ENCODE measurements around the gene RFC1.

Gene RFC1

DNA sequence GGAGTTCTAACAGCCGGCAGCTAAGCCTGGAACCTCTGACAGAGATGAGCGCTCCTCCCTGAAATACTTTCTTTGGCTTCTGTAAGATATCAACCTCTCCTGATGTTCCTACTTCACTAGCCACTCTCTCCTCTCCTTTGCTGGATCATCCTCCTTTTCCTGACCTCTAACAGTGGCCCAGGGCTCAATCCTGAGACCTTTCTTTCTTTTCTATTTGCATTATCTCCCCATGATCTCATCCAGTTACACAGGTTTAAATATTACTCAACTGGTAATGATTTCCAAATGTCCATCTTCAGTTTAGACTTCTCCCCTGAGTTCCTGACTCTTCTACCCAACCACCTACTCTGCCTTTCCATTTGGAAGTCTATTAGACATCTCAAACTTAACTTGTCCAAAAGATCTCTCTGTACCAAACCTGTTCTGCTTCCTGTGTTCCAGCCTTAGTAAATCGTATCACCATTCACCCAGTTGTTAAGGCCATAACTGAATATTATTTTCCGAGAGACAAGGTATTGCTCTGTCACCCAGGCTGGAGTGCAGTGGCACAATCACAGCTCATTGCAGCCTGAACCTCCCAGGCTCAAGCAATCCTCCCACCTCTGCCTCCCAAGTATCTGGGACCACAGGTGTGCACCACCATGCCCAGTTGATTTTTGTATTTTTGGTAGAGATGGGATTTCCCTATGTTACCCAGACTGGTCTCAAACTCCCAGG is 41.1 kb downstream of the RFC1 start:
- TF ChIP-seq SIN3A (IDR thresholded peaks at IDR 0.05; ENCODE audit: borderline replicate concordance, insufficient read depth, low read length) (no peak), TAF1 (IDR thresholded peaks at IDR 0.05; ENCODE audit: borderline replicate concordance, insufficient read depth, low read length) (no peak), FOXP2 (optimal IDR thresholded peaks at IDR 0.05; ENCODE audit: borderline replicate concordance, extremely low read depth, extremely low read length, insufficient read depth) (no peak), POLR2AphosphoS5 (IDR thresholded peaks at IDR 0.05; ENCODE audit: low read depth, low read length) (no peak)
- TF ChIP-seq, protein P1, sequence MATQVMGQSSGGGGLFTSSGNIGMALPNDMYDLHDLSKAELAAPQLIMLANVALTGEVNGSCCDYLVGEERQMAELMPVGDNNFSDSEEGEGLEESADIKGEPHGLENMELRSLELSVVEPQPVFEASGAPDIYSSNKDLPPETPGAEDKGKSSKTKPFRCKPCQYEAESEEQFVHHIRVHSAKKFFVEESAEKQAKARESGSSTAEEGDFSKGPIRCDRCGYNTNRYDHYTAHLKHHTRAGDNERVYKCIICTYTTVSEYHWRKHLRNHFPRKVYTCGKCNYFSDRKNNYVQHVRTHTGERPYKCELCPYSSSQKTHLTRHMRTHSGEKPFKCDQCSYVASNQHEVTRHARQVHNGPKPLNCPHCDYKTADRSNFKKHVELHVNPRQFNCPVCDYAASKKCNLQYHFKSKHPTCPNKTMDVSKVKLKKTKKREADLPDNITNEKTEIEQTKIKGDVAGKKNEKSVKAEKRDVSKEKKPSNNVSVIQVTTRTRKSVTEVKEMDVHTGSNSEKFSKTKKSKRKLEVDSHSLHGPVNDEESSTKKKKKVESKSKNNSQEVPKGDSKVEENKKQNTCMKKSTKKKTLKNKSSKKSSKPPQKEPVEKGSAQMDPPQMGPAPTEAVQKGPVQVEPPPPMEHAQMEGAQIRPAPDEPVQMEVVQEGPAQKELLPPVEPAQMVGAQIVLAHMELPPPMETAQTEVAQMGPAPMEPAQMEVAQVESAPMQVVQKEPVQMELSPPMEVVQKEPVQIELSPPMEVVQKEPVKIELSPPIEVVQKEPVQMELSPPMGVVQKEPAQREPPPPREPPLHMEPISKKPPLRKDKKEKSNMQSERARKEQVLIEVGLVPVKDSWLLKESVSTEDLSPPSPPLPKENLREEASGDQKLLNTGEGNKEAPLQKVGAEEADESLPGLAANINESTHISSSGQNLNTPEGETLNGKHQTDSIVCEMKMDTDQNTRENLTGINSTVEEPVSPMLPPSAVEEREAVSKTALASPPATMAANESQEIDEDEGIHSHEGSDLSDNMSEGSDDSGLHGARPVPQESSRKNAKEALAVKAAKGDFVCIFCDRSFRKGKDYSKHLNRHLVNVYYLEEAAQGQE (IDR thresholded peaks at IDR 0.05; ENCODE audit: insufficient read depth in 1 of 2, low read depth in 2 of 2, low read length in 2 of 2), result no peak

DNA sequence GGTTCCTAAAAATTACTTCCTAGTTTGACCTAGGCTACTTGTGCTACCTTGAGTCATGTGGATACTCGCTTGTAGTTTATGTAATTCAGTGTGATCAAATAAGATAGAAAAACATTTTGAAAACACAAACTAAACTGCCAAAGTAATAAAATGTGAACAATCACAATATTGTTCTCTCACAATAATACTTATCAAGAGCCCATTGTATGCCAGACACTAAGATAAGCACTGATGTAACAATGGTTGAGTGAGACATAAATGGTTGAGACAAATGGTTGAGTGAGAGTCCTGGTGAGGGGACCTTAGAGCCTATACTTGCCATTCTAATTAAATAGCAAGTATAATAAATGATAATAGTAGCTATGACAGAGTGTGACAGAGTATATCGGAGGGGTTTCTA is 41.7 kb downstream of the RFC1 start:
- TF ChIP-seq POLR2AphosphoS5 (IDR thresholded peaks at IDR 0.05; ENCODE audit: low read depth, low read length) (no peak), SIN3A (IDR thresholded peaks at IDR 0.05; ENCODE audit: borderline replicate concordance, insufficient read depth, low read length) (no peak), FOXP2 (optimal IDR thresholded peaks at IDR 0.05; ENCODE audit: borderline replicate concordance, extremely low read depth, extremely low read length, insufficient read depth) (no peak), TAF1 (IDR thresholded peaks at IDR 0.05; ENCODE audit: borderline replicate concordance, insufficient read depth, low read length) (no peak)
- TF ChIP-seq, protein P1 (IDR thresholded peaks at IDR 0.05; ENCODE audit: insufficient read depth in 1 of 2, low read depth in 2 of 2, low read length in 2 of 2), result no peak

DNA sequence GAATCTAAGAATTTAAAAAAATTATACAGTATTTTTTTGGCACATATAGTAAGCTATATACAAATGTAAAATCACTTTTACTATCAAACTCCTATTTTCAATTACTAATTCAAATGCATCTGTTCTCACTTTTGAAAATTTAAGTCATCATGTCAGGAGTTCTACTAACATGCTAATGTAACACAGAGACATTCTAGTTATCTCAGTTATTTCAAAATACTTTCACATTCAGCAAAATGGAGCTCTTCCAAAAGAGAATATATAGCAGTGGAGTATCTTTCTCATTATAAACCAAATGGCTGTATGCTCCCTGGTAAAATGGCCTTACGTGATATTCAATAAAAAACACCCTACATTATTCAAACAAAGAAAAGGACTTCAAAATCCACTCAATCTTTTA is 42.3 kb downstream of the RFC1 start:
- no peak for TF ChIP-seq POLR2AphosphoS5 (IDR thresholded peaks at IDR 0.05; ENCODE audit: low read depth, low read length)
- no peak for TF ChIP-seq TAF1 (IDR thresholded peaks at IDR 0.05; ENCODE audit: borderline replicate concordance, insufficient read depth, low read length)
- no peak for TF ChIP-seq FOXP2 (optimal IDR thresholded peaks at IDR 0.05; ENCODE audit: borderline replicate concordance, extremely low read depth, extremely low read length, insufficient read depth)
- TF ChIP-seq SIN3A (IDR thresholded peaks at IDR 0.05; ENCODE audit: borderline replicate concordance, insufficient read depth, low read length), result no peak
- TF ChIP-seq, protein P1 (IDR thresholded peaks at IDR 0.05; ENCODE audit: insufficient read depth in 1 of 2, low read depth in 2 of 2, low read length in 2 of 2), result no peak

DNA sequence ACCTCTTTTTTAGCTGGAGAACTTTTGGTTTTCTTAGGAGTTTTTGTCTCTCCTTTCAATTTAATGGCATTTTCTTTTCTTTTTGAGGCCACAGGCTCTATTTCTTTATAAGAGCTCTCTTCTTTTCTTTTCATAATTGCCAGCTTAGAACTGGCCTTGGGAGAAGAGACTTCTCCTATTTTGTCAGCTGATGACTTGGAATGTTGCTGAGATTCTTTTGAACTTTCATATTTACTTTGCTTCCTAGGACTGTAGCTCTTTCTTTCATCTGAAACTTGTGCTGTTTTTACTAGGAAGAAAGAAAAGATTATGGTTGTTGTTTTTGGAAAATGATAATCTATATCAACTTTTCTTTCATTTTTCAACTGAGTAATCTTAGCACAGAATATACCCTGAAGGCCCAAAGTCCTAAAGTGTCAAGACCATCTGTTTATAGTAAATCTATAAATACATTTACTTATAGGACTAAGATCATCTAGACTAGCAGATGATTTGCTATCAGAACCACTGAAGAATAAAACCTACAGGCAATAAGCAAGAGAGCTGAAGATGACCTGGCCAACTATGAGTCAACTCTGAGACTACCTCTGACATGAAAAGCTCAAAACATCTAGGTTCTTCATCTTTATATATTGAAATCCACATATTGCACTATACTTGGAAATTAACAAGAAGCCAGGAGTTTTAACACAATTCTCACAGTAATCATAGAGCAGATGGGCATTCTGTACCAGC is 45.6 kb downstream of the RFC1 start:
- TF ChIP-seq, protein P1 (IDR thresholded peaks at IDR 0.05; ENCODE audit: insufficient read depth in 1 of 2, low read depth in 2 of 2, low read length in 2 of 2), result no peak
